ENCODE data around the gene TH.

TH gene

DNA sequence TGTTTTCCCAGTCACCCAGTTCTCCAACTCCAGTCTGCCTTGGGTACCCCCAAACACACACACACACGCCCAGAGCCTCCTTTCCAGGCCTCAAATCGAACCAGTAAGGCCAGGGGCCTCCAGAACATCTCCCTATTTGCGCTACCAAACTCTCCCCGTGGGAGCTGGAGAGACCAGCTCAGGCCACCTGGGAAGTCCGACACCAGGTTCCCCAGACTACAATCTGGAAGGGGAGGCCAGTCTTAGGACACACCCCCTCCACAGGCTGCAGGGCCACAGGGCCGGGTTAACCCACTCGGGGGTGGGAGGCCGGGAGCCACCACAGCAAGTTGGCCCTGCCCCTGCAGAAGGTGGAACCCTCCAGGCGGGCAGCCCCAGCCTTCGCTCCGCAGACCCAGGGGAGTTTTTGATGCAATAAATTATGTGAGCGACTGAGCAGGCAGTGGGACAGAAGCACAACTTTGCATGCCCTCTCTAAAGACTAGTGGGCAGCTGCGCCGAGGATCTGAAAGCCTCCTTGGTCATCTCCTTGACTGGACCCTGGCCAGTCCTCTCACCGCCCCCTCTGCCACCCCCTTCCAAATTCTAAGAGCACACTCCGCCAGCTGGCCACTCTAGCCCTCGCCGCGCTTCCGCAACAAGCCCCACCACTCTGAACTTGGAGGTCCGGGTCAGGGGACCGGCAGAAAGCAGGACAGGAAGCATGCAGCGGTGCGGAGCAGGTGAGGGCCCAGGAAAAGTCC, 35.2 kb downstream of the TH start:
- Histone ChIP-seq H3K36me3 (ENCODE audit: control insufficient read depth, insufficient read depth, low read length) (no peaks in the 10 kb centered on the region), H3K9ac (ENCODE audit: low read length) (no peak overlapping the region), H3K4me1 (ENCODE audit: control insufficient read depth, insufficient read depth, low read length) (no peaks in the 10 kb centered on the region), H3K4me3 (ENCODE audit: low read length) (no peak overlapping the region), H3K27ac (ENCODE audit: low read depth, low read length) (no peak overlapping the region), H3K27me3 (ENCODE audit: control insufficient read depth, insufficient read depth, low read length) (peaks cover 23% of the 10 kb centered on the region)

DNA sequence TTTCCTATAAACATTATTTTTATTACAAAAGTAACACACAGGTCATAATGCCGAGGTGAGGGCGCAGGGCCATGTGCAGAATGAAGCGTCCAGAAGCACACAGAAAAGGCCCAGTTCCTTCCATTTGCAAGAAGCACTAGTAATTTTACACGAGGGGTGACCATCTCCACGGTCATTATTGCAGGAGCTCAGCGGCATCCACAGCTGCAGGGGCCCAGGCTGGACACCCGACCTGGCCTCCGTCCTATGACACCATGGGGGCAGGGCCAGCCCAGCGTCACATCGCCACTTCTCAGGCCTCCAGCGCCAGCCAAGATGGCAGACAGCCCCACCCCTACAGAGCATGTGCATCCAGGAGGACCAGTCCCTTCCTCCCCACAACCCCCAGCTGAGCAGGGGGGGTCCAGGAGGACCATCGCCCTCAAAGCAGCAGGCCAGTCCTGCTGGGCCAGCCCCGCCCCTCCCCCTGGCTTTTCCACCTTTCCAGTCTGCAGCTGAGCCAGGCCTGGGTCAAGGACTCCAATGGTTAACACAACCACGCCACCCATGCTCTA, 35.9 kb downstream of the TH start:
- no peak overlapping the region for H3K9ac ChIP-seq (ENCODE audit: low read length)
- no peak overlapping the region for H3K27ac ChIP-seq (ENCODE audit: low read depth, low read length)
- peaks cover 21% of the 10 kb centered on the region for H3K27me3 ChIP-seq (ENCODE audit: control insufficient read depth, insufficient read depth, low read length)
- no peaks in the 10 kb centered on the region for H3K4me1 ChIP-seq (ENCODE audit: control insufficient read depth, insufficient read depth, low read length)
- H3K4me3 ChIP-seq (ENCODE audit: low read length) = no peak overlapping the region
- no peaks in the 10 kb centered on the region for H3K36me3 ChIP-seq (ENCODE audit: control insufficient read depth, insufficient read depth, low read length)

DNA sequence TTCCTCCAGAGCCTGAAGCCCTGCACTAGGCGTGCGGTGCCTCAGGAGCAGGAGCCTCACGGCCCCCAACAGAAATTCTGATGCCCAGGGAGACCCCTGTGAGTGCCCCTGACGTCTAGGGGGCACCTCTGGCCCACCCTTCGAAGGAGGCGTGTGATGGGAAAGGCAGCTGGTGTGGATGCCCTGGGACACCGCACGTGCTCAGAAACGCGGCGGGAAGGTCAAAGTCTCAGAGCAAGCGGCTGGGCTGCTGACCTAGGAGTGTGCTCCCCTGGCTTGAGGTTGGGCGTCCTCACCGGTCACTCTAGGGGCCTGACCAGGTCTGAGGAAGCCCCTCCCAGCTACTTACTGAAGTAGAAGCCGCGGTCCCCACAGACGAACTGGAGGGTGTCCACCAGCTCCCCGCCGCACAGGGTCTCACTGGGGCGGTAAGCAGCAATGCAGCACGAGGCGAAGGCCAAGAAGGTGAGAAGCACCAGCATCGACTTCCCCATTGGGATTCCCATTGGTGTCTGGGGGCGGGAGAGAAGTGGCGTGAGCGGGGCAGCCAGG, 36.5 kb downstream of the TH start:
- Histone ChIP-seq H3K4me3 (ENCODE audit: low read length) (no peak overlapping the region), H3K9ac (ENCODE audit: low read length) (no peak overlapping the region), H3K27ac (ENCODE audit: low read depth, low read length) (no peak overlapping the region), H3K27me3 (ENCODE audit: control insufficient read depth, insufficient read depth, low read length) (peaks cover 19% of the 10 kb centered on the region), H3K36me3 (ENCODE audit: control insufficient read depth, insufficient read depth, low read length) (no peaks in the 10 kb centered on the region), H3K4me1 (ENCODE audit: control insufficient read depth, insufficient read depth, low read length) (no peaks in the 10 kb centered on the region)

GRCh38 chr11:2134022-2135010, 37.3 kb downstream of the TH start:
- Histone ChIP-seq H3K27ac (ENCODE audit: low read depth, low read length) (no peak overlapping the region), H3K36me3 (ENCODE audit: control insufficient read depth, insufficient read depth, low read length) (no peaks in the 10 kb centered on the region), H3K4me3 (ENCODE audit: low read length) (no peak overlapping the region), H3K4me1 (ENCODE audit: control insufficient read depth, insufficient read depth, low read length) (no peaks in the 10 kb centered on the region), H3K9ac (ENCODE audit: low read length) (no peak overlapping the region), H3K27me3 (ENCODE audit: control insufficient read depth, insufficient read depth, low read length) (peaks cover 19% of the 10 kb centered on the region)

DNA sequence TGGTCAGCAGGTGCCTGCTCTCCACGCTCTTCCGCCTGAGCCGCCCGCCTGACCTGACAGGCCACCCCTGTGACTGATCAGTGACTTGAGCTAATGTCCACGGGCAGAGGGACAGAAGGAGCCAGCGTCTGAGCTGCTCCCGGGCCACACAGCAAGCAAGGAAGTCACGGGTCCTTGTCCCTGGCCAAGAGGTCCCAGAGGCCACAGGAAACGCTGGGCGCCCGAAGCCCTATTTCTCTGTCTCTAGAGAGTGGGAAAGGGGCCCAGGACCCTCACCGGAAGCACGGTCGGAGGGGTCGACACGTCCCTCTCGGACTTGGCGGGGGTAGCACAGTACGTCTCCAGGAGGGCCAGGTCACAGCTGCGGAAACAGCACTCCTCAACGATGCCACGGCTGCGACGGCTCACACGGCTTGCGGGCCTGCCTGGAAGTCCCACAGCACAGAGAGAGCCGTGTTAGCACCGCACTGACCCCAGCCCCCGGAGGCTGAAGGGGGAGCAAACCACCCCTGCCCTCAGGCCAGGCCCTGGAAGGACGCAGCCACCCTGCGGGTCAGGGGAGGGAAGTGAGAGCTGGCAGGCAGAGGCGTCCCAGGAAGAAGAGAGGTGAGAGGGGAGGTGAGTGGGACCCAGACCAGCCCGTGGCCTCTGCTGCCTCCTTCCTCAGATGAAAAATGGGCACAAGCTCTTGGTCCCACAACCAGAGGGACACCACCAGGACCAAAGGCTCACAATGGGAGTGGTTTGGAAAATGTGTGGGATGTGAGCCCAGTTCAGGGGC, 38.2 kb downstream of the TH start:
- H3K9ac ChIP-seq (ENCODE audit: low read length) = no peak overlapping the region
- no peaks in the 10 kb centered on the region for H3K36me3 ChIP-seq (ENCODE audit: control insufficient read depth, insufficient read depth, low read length)
- no peak overlapping the region for H3K4me3 ChIP-seq (ENCODE audit: low read length)
- peaks cover 19% of the 10 kb centered on the region for H3K27me3 ChIP-seq (ENCODE audit: control insufficient read depth, insufficient read depth, low read length)
- no peak overlapping the region for H3K27ac ChIP-seq (ENCODE audit: low read depth, low read length)
- no peaks in the 10 kb centered on the region for H3K4me1 ChIP-seq (ENCODE audit: control insufficient read depth, insufficient read depth, low read length)

- Histone ChIP-seq H3K27ac (ENCODE audit: low read depth, low read length) (no peak overlapping the region), H3K4me1 (ENCODE audit: control insufficient read depth, insufficient read depth, low read length) (no peaks in the 10 kb centered on the region), H3K36me3 (ENCODE audit: control insufficient read depth, insufficient read depth, low read length) (no peaks in the 10 kb centered on the region), H3K27me3 (ENCODE audit: control insufficient read depth, insufficient read depth, low read length) (peaks cover 19% of the 10 kb centered on the region), H3K4me3 (ENCODE audit: low read length) (no peak overlapping the region), H3K9ac (ENCODE audit: low read length) (no peak overlapping the region)
Measured at GRCh38 chr11:2132874-2133240, 38.8 kb downstream of the TH start.

GRCh38 chr11:2132246-2132645, 39.4 kb downstream of the TH start:
- Histone ChIP-seq H3K36me3 (ENCODE audit: control insufficient read depth, insufficient read depth, low read length) (no peaks in the 10 kb centered on the region), H3K27ac (ENCODE audit: low read depth, low read length) (no peak overlapping the region), H3K4me1 (ENCODE audit: control insufficient read depth, insufficient read depth, low read length) (no peaks in the 10 kb centered on the region), H3K4me3 (ENCODE audit: low read length) (no peak overlapping the region), H3K9ac (ENCODE audit: low read length) (no peak overlapping the region), H3K27me3 (ENCODE audit: control insufficient read depth, insufficient read depth, low read length) (peaks cover 14% of the 10 kb centered on the region)

DNA sequence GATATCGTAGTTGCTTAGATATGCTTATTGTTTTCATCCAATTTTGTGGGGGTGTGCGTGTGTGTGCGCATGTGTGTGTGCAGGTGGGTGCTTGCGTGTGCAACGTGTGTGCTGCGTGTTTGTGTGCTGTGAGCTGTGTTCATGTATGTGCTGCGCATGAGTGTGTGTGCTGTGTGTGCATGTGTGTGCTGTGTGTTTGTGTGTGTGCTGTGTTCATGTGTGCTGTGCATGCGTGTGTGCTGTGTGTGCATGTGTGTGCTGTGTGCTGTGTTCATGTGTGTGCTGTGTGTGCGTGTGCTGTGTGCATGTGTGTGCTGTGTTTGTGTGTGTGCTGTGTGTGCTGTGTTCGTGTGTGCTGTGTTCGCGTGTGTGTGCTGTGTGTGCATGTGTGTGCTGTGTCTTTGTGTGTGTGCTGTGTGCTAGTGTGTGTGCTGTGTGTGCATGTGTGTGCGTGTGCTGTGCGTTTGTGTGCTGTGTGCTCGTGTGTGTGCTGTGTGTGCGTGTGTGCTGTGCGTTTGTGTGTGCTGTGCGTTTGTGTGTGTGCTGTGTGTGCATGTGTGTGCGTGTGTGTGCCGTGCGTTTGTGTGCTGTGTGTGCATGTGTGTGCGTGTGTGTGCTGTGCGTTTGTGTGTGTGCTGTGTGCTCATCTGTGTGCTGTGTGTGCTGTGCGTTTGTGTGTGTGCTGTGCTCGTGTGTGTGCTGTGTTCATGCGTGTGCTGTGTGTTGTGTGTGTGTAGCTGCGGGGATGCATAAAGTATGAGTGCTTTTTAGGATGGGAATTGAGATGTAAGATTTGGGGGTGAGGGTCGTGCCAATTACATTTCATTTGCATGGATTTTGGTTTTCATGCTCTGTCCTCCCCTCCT, 40.0 kb downstream of the TH start:
- H3K27ac ChIP-seq (ENCODE audit: low read depth, low read length) = no peak overlapping the region
- peaks cover 14% of the 10 kb centered on the region for H3K27me3 ChIP-seq (ENCODE audit: control insufficient read depth, insufficient read depth, low read length)
- H3K36me3 ChIP-seq (ENCODE audit: control insufficient read depth, insufficient read depth, low read length) = no peaks in the 10 kb centered on the region
- H3K9ac ChIP-seq (ENCODE audit: low read length) = no peak overlapping the region
- no peaks in the 10 kb centered on the region for H3K4me1 ChIP-seq (ENCODE audit: control insufficient read depth, insufficient read depth, low read length)
- no peak overlapping the region for H3K4me3 ChIP-seq (ENCODE audit: low read length)

DNA sequence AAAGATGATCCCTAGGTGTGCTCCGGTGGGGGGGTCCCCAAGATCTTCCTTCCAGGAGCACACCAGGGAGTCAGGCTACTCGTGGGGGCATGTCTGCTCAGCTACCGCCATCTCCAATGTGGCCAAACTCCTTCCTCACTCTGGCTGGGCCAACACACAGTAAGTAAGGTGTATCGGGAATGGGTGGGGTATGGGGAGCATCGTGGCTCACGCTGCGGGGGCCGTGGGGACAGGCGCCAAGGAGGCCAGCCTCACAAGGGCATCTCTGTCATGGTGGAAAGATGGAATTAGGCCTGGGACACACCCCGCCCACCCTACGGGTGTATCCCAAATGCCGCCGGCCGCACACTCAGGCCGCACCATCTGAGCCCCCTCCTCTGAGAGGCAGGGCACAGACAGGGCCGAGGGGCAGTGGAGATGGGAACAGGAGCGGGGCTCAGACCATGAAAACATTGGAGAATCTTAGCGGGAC, 40.7 kb downstream of the TH start:
- no peak overlapping the region for H3K4me3 ChIP-seq (ENCODE audit: low read length)
- no peak overlapping the region for H3K27ac ChIP-seq (ENCODE audit: low read depth, low read length)
- peaks cover 14% of the 10 kb centered on the region for H3K27me3 ChIP-seq (ENCODE audit: control insufficient read depth, insufficient read depth, low read length)
- no peaks in the 10 kb centered on the region for H3K4me1 ChIP-seq (ENCODE audit: control insufficient read depth, insufficient read depth, low read length)
- no peaks in the 10 kb centered on the region for H3K36me3 ChIP-seq (ENCODE audit: control insufficient read depth, insufficient read depth, low read length)
- H3K9ac ChIP-seq (ENCODE audit: low read length) = no peak overlapping the region

DNA sequence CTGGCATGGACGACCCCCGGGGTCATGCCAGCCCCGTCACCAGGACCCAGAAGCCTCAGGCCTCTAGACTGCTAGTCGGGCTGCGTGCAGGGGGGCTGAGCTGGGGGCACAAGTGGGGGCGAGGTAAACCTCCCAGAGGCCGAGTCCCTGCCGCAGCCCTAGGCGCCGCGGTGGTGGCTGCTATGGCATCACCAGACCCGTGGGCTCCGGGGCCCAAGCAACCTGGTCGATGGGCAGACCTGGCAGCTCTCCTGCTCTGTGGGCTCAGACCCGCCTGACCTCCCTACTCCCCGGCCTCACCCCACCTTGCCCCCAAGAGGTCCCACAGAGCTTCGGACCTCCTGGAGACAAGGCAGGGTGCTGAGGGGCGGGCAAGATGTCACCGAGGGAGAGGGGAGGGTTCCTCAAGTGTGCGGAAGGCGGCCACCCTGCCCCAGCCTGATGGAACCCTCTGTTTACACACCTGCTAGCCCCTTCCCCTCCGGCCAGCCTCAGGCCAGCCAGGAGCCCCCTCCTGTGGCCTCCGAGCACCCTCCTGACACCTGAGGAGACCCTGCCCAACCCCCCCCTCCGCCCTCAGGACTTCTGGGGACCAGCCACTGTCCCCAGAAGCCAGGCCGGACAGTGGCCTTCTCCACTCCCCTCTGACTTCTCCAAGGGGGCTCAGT, 41.8 kb downstream of the TH start:
- Histone ChIP-seq H3K4me1 (ENCODE audit: control insufficient read depth, insufficient read depth, low read length) (no peaks in the 10 kb centered on the region), H3K9ac (ENCODE audit: low read length) (no peak overlapping the region), H3K27ac (ENCODE audit: low read depth, low read length) (no peak overlapping the region), H3K4me3 (ENCODE audit: low read length) (no peak overlapping the region), H3K27me3 (ENCODE audit: control insufficient read depth, insufficient read depth, low read length) (peaks cover 8% of the 10 kb centered on the region), H3K36me3 (ENCODE audit: control insufficient read depth, insufficient read depth, low read length) (no peaks in the 10 kb centered on the region)

DNA sequence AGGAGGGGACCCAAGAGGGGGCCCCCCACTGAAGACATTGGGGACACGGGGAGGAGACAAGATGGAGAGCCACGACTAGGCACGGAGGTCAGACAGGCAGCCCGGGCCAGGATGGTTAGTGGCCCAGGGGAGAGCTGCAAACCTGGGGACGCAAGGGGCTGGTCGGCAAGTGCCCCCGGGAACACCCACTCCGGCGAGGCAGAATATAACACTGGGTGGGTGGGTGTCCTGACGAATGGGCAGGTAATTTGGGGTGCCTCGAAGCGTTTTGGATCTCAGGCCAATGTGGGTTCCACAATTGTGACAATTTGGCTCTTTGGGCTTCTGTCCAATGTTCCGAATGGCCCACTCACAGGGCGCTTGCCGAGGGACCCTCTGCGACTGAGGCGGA, 42.3 kb downstream of the TH start:
- Histone ChIP-seq H3K4me1 (ENCODE audit: control insufficient read depth, insufficient read depth, low read length) (no peaks in the 10 kb centered on the region), H3K27ac (ENCODE audit: low read depth, low read length) (no peak overlapping the region), H3K36me3 (ENCODE audit: control insufficient read depth, insufficient read depth, low read length) (no peaks in the 10 kb centered on the region), H3K4me3 (ENCODE audit: low read length) (no peak overlapping the region), H3K27me3 (ENCODE audit: control insufficient read depth, insufficient read depth, low read length) (peaks cover 8% of the 10 kb centered on the region), H3K9ac (ENCODE audit: low read length) (no peak overlapping the region)

All from rectal smooth muscle tissue (tissue), 1 donor.